Germinal center (tissue), 1 donor: ENCODE data around the gene SCN5A.

Experiments used
- DNase-seq: peaks from one replicate; pipeline ENCODE4 v3.0.0; 2012; ENCODE audit warnings: mixed read lengths, low spot score

Gene SCN5A

DNA sequence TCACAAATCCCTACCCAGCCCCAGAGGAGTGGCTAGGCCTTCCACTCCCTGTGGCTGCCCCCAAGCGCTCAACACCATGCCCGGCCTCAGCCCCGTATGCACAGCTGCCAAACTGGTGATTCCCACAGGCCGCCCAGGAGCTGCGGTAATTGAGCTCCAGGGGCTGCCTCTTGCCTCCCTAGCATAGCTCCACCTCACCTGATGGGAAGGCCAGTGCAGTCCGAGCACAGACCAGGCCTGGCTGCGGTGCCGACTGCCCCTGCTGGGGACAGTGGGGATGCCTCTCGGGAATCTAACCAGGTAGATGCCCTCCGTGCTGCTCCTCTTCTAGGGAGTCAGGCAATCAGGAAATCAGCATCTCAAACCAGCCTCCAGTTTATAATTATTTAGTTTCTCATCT is 25.9 kb downstream of the SCN5A start:
- no peak for DNase-seq

DNA sequence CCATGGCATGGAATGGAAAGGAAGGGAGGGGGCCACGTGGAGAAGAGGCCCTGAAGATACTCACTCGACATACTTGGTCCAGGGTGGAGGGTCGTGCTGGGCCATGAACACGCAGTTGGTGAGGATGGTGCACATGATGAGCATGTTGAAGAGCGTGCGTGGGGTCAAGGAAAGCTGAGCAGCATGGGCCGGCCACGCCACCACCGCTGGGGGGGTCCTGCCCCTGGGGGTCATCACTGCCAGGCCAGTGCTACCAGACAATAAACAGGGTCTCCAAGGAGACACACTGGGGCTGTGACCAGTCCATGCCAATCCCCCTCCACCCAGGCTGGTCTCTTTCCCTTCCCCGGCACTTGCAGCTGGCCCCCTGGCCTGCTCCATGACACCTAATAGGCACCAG is 27.2 kb downstream of the SCN5A start:
- no peak for DNase-seq

DNA sequence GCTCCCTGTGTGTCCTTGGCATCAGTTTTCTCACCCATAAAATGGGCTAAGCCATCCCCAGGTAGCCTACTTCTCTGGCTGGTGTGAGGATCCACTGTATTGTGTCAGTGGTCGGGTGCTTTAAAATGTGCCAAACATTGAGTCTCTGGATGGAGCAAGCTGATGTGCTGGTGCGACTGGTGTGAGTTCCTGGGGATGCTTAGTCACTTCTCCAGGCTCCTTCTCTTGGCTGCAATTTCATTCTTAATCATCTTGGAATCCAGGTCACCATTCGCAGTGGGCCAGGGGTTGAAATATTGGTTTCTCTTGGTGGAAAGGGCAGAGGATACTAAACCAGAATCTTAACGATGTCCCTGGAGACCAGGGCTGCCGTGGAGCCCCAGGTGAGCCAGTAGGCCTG is 29.3 kb downstream of the SCN5A start:
- no peak for DNase-seq

DNA sequence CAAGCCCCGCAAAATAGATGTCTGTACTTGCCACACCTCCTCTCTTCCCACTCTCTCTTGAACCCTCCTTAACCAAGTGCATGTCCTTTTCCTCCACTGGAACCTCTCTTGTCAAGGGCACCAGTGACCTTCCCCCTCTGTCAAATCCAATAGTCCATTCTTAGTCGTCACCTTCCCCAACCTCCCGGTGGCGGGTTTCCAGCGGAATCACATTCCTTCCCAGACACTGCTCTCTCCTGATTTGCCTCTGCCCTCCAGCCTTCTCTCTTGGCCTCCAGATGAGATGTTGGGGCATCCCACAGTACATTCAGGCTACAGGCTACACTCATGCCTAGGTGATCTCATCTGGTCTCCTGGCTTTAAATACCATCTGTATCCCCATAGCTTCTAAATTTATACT is 31.1 kb downstream of the SCN5A start:
- DNase-seq, result no peak

DNA sequence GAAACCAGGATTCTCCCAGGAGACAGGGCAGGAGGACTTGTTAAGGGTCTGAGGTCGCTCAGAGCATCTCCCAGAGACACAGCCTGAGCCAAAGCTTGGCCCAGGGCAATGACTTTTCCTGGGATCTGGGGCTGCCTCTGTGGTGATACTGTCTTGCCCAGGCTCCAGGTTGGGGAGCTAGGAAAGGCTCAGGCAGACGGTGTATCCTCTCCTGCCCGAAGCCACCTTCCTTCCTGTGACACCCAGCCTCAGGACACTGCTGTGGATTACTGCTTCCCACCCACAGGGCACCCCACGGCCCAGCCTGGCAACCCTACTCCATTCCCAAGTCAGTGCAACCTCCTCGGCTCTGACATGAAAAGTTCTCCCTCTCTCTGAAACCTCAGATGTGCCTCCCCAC is 31.9 kb downstream of the SCN5A start:
- DNase-seq, result no peak

DNA sequence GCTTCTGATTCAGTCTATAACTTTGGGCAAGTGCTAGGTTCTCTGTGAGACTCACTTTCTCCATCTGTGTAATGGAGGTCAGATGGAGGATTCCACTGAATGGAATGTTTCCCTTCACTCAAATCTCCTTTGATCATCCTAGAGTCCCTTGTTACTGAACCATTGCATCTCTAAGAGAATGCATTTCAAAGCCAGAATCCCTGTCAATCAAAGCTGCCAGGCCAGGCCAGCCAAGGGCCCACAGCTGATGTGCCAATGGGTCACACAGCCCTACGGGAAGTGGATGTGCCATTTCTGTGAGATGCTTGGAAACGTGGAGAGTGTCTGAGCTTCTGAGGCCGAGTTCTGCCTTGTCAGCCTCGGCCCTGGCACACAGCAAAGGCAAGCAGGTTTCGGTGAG is 32.4 kb downstream of the SCN5A start:
- DNase-seq, result no peak

DNA sequence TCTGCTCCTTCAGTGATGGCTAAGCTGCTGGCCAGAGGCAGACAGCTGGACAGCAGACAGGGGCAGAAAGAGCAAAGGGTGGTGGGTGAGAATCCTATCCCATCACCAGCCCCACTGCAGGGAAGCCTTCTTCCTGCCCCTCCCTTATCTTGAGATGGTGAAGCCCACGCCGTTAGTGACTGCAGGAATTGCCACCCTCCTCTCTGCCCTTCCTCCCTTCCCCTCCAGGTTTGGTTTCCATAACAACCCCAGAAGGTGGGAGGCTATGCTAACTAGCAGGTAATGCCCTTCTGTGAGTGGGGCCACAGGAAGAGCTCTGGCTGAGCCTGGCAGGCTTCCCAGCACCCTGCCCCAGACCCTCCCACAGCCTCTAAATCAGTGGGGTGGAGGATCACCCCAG is 32.8 kb downstream of the SCN5A start:
- DNase-seq, result no peak

DNA sequence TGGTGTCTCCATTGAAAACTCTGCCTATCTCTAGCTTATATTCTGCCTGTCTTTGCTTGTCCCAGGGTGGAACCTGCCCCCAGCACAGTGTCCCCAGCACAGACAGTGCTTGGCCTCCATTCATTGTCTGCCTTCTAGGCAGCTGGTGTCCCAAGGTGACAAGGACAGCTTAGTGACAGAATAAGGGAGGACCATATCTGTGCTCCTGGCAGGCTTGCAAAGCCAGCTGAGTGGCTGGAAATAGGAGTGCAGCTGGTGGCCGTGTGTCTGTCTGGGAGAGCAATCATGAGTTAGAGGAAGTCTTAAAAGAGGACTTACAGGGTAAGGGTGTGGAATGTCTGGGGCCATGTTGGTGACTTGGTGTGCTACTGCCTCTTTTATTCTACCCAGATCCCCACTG is 33.4 kb downstream of the SCN5A start:
- no peak for DNase-seq

DNA sequence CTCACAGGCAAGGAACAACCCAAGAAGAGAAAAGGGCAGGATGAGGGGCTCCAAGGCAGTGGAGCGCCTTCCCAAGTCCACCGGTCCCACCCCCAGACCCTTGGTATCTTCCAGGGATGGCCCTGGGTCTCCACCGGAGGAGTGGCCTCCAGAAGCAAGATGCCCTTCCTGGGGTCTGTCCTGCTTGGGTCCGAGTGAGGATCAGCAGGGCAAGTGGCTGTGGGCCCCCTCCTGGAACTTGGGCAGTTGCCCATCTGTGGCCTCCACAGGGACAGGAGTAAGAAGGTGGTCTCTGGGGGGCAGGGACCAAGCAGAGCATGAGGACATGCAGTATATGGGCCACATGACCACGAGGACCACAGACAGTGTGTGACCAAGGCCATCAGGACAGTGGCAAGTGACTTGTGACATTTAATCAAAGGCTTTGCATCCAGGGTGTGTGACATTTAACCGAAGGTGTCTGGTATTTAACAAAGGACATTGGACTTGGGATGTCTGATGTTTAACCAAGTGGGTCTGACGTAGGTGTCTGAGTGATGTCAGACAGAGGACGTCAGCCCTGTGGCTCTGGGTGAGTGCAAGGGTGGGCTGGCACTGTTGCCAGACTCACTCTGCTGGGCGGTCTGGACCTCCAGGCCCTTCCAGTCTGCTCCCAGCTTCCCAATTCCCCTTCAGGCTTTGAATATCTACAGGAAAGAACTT is 34.7 kb downstream of the SCN5A start:
- DNase-seq, result no peak

DNA sequence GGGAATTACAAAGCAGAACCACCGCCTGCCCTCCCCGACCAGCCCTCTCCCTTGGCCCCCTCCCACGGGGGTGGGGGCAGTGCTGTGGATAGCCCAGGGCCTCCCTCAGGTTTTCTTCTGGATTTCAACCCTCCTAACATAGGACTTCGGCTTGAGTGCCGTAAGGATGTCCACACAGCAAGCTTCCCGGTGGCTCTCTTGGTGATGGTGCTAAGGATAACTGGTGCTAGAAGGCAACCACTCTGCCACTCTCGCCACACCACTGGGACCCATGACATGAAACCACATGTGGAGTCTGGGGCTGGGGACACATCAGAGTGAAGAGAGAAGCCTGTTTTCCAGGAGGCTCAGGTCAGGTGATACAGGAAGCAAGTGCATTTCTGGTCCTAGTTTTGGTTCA is 35.4 kb downstream of the SCN5A start:
- DNase-seq, result no peak

DNA sequence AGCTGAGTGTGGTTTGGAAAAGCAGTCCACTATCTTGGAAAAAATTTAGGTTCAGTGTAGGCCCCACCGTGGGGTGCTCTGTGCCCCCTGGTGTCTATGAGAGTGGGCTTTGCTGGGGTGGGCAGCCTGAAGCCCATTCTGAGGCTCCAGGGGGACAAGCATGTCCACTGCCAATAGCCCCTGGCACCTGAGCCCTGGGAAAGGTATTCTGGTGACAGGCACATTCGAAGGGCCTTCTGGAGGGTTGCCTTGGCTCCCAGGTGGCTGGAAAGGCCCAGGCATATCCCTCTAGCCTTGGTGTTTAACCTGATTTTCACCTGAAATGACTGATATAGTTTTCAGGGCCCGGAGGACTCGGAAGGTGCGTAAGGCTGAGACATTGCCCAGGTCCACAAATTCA is 36.1 kb downstream of the SCN5A start:
- DNase-seq, result no peak

DNA sequence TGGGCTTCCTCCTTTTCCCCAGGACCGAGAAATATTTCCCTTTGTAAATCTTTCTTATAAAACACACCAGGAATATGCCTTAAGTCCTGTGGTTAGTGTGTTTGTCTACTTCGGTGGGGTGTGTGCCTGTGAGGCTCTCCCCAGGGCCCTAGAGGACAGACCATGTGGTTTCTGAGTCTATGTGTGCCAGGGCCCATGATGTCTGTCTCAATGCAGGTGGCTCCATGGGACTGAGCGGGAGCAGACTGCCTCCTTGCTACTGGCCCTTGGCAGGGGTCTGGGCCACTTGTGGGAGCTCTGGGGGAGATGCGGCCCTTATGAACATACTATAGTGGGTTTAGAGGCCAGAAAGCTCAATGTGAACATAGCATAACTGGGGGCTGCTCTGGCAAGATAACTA is 37.6 kb downstream of the SCN5A start:
- DNase-seq, result no peak

DNA sequence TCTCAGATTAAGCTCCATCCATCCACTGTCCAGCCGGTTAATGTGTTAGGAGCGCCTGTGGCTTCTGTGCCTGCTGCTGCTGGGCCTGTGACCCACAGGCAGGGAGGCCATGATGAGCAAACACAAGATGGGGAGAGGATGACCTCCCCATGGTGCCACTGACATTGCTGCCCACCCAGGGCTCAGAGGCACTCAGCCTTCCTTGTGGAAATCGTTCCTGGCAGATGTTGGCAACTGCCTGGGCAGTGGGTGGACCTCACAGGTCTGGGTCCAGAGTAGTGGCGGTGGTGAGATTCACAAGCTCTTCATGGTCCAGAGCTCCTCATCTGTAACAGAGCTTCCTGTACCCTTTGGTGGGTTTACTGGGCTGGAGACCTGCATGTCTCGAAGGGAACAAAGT is 38.6 kb downstream of the SCN5A start:
- no peak for DNase-seq

DNA sequence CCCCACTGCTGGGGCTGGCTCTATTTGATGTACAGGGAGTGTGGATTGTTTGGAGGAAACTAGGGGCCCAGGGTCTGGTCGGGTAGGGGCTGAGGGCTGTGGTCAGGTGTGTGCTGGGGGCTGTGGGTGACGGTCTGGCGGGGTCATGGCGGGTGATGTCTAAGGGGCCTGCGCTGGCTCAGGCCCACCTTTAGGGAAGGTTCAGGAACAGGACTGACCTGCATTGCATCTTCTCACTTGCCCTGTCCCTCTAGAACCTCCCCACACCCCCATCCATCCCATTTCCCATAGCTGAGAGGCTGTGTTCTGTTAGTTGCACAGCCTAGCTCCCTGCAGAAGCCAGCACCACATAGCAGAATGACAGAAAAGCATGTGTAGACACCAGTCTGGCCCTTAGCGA is 39.1 kb downstream of the SCN5A start:
- DNase-seq, result no peak

DNA sequence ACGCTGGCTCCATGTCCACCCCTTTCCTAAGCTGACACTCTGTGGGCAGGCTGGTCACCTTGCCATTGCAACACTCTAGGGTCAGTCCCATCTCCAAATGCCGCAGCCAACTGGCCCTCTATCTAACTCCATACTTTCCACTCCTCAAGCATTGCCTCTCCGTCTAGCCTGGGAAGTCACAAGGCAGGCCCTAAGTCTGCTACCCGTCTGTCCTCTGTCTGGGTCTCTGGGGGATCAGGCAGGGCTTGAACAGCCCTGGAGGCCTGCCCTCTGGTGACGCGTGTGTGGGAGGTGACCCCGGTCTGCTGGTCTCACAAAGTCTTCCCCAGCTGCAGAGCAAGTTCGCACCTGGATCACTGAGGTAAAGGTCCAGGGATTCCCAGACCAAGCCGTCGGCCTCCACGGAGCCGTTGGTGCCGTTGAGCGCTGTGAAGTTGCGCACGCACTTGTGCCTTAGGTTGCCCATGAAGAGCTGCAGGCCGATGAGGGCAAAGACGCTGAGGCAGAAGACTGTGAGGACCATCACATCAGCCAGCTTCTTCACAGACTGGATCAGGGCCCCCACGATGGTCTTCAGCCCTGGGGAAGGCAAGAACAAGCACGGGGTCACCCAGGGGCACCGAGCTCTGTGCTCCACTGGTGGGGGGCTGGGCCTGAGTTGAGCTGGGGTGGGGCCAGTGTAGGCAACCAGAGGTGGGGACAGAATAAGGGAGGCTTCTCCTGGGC is 39.9 kb downstream of the SCN5A start:
- DNase-seq, result no peak

DNA sequence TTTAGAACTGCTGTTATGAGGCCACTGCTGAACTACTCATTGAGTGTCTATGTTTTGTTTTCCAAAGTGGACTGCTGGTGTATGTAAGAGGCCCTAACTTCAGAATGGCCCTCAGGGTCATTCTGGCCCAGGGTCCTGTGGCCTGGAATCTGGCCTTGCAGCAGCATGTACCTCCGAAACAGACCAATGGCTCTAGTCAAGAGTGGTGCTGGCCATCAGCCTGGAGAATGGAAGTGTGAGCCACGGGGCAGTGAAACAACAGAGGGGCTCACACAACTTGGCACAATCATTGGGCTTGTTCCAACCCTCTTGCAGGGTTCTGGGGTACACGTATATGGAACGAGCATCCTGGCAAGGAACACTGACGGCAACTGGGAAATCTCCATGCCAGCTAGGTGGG is 40.5 kb downstream of the SCN5A start:
- no peak for DNase-seq

DNA sequence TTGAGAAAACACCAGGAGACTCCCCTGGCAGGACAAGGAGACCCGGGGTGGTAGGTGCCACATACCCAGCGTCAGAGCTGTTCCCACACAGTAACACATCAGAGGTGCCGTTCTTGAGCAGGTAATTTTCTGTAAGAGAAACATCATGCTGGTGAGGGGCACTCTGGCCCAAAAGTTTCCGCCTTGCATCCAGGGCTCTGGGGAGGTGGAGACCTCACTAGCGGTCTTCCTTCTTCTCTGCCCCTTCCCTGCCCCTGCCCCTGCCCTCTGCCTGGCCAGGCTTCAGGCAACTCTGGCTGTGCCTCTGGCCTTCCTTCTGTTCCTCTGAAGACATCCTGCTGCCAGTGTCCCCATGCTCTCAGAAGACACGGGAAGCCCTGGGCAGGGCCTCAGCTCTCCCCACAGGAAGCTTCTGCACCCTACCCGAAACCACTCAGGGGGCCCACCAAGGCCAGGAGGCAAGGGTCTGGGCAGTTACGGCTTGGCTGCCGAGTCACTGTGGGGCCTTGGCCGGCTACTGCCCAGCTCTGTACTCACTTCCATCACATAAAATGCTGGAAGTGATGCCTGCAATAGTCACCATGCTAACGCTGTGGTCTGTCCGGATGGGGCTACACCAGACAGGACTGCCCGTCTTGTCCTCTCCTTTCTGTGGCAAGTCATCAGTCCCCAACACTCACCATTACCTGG is 41.3 kb downstream of the SCN5A start:
- no peak for DNase-seq

DNA sequence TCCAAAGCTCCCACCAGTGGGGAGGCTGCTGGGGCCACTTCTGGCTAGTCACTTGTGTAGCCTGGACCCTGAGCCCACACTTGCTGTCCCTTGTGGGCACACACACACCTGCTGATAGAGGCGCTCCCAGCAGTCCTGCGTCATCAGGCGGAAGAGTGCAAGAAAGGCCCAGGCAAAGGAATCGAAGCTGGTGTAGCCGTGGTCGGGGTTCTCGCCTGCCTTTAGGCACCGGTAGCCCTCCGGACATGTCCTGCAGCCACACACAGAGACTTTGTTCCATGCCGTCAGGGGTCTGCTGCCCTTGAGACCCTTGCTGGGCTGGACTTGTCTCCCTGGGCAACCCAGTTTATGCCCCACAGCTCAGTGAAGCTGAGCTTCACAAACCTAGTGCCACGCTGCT is 42.9 kb downstream of the SCN5A start:
- no peak for DNase-seq

DNA sequence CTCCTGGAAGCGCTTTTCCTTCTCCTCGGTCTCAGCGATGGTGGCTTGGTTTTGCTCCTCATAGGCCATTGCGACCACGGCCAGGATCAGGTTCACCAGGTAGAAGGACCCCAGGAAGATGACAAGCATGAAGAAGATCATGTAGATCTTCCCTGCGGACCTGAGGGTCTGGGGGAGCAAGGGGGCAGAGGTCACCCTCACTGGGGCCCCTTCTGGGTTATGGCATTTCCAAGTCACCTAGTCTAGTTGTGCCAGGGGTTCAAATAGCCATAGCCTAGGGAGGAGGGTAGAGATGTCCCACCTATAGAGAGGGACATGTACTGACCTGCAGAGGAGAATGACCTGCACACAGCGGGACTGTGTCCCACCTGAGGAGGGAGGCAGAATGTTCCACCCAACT is 43.5 kb downstream of the SCN5A start:
- no peak for DNase-seq

DNA sequence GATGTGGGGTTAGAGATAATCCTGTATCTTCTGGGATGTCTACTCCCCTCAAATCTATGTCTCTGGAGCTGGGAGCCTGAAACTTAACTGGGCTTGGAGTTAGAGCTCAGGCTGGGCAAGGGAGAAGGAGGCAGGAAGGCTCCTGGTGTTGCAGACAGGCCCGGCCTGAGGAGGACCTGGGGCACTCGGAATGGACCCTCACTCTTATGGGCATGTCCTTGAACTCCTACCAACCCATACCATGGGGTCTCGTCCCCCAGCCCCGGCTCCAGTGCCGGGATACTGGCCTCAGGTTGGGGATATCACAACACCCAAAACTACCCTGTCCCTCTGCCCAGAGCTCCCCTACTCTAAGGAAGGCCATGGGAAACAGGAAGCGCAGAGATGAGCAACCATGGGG is 45.2 kb downstream of the SCN5A start:
- no peak for DNase-seq

DNA sequence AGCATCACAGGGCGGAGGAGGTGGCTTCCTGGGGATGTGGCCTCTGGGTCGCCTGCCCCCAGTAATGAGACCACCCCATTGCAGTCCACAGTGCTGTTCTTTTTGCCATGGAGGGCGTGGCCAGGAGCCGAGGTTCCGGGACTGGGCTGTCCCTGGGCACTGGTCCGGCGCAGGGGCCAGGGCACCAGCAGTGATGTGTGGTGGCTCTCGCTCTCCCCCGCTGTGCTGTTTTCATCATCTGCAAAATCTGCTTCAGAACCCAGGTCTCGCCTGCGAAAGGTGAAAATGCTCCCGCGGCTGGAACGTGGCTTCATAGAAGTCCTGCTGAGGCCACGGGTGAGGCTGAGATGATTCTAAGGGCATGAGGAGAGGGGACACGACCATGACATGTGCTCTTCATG is 45.8 kb downstream of the SCN5A start:
- no peak for DNase-seq

DNA sequence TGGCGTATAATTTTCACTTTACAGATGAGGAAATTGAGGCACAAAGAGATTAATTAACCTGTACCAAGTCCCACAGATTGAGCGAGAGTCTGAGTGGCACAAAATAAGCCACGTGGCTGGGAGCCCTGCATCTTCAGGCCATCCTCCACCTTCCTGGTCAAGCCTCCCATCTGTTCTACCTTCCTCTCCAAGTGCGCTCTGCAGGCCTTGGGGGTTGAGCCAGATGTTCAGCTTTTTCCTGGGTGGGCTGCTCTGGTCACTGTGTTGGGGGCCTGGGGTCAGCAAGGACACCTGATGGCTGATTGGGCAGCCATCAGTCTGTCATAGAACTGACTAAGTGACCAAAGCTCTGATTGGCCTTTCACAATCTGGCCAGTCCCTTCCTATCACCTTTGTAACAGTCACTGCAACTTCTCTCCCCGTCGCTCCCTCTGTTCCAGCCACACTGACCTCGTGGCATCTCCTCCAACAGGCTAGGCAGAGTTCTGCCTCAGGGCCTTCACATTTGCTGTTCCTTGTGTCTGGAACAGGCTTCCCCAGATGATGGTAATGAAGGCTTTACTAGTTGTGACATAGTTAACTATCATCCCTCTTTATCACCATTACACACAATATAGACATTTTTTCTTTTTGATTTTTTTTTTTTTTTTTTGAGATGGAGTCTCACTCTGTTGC is 46.8 kb downstream of the SCN5A start:
- DNase-seq, result no peak

DNA sequence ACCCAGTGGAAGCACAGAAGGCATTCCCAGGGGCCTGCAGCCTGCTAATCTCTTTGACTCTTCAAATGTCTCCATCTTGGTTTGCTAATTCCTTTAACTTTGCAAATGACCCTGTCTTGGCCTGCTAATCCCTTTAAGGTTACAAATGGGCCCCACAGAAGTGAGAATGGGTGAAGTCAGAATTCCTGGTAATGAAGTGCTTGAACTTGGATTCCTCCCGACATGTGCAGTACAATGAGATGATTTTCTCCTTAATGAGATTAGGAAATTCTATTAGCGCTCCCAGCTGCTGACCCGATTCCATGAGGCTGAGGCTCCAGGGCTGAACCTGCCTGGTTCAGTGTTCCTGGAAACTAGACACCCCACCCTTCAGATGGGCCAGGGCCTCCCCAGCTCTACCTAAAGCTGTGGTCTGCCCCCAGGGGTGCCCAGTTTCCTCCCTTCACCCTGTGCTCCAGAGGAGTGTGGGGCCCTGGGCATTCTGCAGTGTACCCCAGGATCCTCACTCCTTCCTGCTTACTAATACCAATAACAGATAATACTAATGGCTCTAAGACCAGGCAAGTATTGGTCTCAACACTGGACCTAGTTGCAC is 47.4 kb downstream of the SCN5A start:
- no peak for DNase-seq
